Pancreas (tissue), 10 donors: ENCODE results near the gene PRKD1. TPM values are rescaled to one million over a fixed set of nuclear protein-coding genes. Genes with fewer than 3 reads are reported as not detected.

ENCODE experiments used
- ATAC-seq, 4 donors: fragments of 200-7000 bp; cut with Tn5 transposase; one replicate each; pipeline versions ENCODE4 v1.8.0 to v1.9.1; 2020; ENCODE audit warnings: mild to moderate bottlenecking in 4 of 4, moderate library complexity in 4 of 4
- DNase-seq, 6 donors: peaks; one replicate each; pipeline ENCODE4 v3.0.0-alpha.2; 2020
- FAIRE-seq: peaks from 2 replicates; lab custom pipeline; 2012; peaks lifted over from hg19 to GRCh38; lab: Jason Lieb, UNC
- H3K27ac ChIP-seq, 4 donors: fragments of 200-600 bp; sonication (generic); 1 replicate in 3 of 4; 2 replicates in 1 of 4; pipeline versions ENCODE4 v1.5.0 to v1.8.0; 2020
- H3K27me3 ChIP-seq, 4 donors: fragments of 200-600 bp; one replicate each; pipeline ENCODE4 v1.8.0; 2021
- H3K36me3 ChIP-seq, 3 donors: fragments of 200-600 bp; sonication (generic) in 1 of 3; one replicate each; pipeline versions ENCODE4 v1.5.0 to v1.8.0; 2020 to 2021
- H3K4me1 ChIP-seq, 3 donors: fragments of 200-600 bp; one replicate each; pipeline ENCODE4 v1.8.0; 2021
- H3K4me3 ChIP-seq, 4 donors: fragments of 200-600 bp; sonication (generic) in 2 of 4; one replicate each; pipeline versions ENCODE4 v1.5.0 to v1.8.0; 2020 to 2021
- H3K9me3 ChIP-seq, 4 donors: fragments of 200-600 bp; one replicate each; pipeline ENCODE4 v1.8.0; 2021
- CTCF ChIP-seq, 4 donors: fragments of 200-600 bp; sonication (generic) in 3 of 4; IDR thresholded peaks; one replicate each; pipeline versions ENCODE4 v1.5.0 to v1.8.0; 2021; ENCODE audit warnings: antibody characterized with exemption in 4 of 4
- WGBS, 2 donors: extraction: QIAGEN DNeasy Blood & Tissue Kit; methylation state at CpG; one replicate each; pipeline ENCODE4 v1.1.7; 2013; 5-methylcytosine and 5-hydroxymethylcytosine counted together
- intact Hi-C, 3 donors: fragments of 100-400 bp; cut with DNase I; formaldehyde crosslinking; loops; one replicate each; pipeline versions ENCODE4 v1.11.1 to v1.14.2; 2022
- polyA plus RNA-seq, 2 donors: library from polyadenylated mRNA; stranded (reverse); fragments of 200-250 nt; gene quantifications; one replicate each; pipeline ENCODE4 v1.2.3, GENCODE V29; 2013
- total RNA-seq, 6 donors: library from RNA; stranded (reverse); fragmentation: NEBNext Ultra II Directional in 4 of 6; extraction: Animal tissue kit (Norgen Biotek cat#: 25700) in 4 of 6; gene quantifications; one replicate each; pipeline versions ENCODE4 v1.2.1 to v1.2.4, GENCODE V29; 2021 to 2023
- donor health status: healthy with polysubstance abuse.
- donor health status: DM: no; HTN: no; CAD: no; lungs with moderate emphysema.
- donor health status: DM: no; HTN: no; CAD: no.
- donor health status: control.
- donor health status: control.
- donor health status: Bipolar disorder and iron deficiency.
- donor health status: DM: yes; HTN: yes; CAD: no.
- donor health status: DM: no; HTN: no; CAD: no.
- donor health status: DM: no; HTN: no; CAD: no.
- donor health status: DM: yes; HTN: yes; CAD: no.

PRKD1 gene
- total and polyA plus RNA-seq, 8 donors, result 3.1 to 13.2 (median 4.2) TPM

DNA sequence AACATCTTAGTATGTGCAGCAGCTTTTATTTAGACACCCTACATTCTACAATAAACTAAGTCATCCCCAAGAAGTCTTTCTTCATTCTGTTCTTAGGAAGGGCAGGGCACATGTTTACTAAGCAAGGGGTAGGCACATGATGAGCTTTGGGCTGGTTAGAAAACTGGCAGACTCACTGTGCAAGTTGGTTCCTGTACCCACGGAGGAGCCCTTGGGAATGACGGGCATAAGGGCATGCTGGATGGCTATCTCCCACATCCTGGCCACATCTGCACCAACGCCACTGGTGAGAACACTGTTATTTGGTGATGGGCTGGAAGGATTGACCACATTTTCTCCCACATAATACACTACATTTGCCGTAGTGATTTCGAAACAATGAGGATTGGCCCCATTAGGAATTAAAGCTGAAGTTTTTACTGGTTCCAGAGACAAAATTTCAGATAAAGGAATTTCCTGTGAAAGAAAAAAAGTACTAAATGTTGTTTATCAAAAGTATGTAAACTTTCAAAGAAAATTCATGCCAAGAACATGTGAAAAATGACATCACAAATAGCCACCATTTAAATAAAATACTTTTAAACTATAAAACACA, 297.0 kb downstream of the PRKD1 start:
- ATAC-seq, result no peak
- H3K36me3 ChIP-seq, result no peaks in the 10 kb centered on the region
- no peak overlapping the region for H3K27ac ChIP-seq
- intact Hi-C loops, result no loop called here
- no peak for TF ChIP-seq CTCF (IDR thresholded peaks at IDR 0.05)
- H3K4me1 ChIP-seq, result no peaks in the 10 kb centered on the region
- H3K9me3 ChIP-seq, result no peaks in the 10 kb centered on the region
- 89 to 91% methylated on average over 5 of the region's 5 CpGs for WGBS, 2 donors
- no peak for DNase-seq
- no peak overlapping the region for H3K4me3 ChIP-seq
- FAIRE-seq, result no peak
- no peaks in the 10 kb centered on the region for H3K27me3 ChIP-seq

DNA sequence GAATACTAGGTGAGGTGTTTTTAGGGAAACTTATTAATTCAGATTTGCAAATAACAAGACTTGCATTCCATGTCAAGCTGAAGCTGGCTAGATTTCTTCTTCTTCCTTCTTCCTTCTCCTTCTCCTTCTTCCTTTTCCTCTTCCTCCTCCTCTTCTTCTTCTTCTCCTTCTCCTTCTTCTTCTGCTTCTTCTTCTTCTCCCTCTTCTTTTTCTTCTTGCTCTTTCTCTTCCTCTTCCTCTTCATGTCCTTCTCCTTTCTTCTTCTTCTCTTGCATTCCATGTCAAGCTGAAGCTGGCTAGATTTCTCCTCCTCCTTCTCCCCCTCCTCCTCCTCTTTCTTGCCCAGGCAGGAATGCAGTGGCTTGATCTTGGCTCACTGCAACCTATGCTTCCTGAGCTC, 297.8 kb downstream of the PRKD1 start:
- TF ChIP-seq CTCF (IDR thresholded peaks at IDR 0.05), result no peak
- Histone ChIP-seq H3K9me3 (no peaks in the 10 kb centered on the region), H3K27ac (no peak overlapping the region), H3K4me1 (no peaks in the 10 kb centered on the region), H3K36me3 (no peaks in the 10 kb centered on the region), H3K4me3 (no peak overlapping the region), H3K27me3 (no peaks in the 10 kb centered on the region)
- DNase-seq (no peak), FAIRE-seq (no peak), ATAC-seq (no peak)
- intact Hi-C loops, result no loop called here

DNA sequence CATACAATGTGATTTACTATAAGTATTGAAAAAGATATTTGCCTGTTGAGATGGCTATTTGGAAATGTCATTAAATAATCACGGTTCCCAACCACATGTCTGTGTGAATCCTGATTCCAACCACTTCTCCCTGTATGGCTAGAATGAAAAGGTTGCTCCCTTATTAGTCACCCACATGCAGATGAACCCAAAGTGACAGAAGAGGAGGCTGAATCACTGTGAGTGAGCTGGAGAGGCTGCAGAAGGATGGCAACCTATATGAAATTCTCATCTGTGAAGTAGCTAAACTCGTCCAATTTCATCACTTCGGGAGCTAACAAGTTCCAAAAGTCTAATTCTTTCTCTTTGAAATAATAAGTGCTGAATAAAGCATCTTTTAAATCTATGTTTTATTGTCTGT, 300.5 kb downstream of the PRKD1 start:
- no peak for TF ChIP-seq CTCF (IDR thresholded peaks at IDR 0.05)
- H3K27ac ChIP-seq, result no peak overlapping the region
- no peaks in the 10 kb centered on the region for H3K27me3 ChIP-seq
- no peaks in the 10 kb centered on the region for H3K9me3 ChIP-seq
- no peaks in the 10 kb centered on the region for H3K36me3 ChIP-seq
- no peak for FAIRE-seq
- 94 to 95% methylated on average over 3 of the region's 3 CpGs for WGBS, 2 donors
- no peak overlapping the region for H3K4me3 ChIP-seq
- ATAC-seq, result no peak
- no peak for DNase-seq
- intact Hi-C loops, result no loop called here
- H3K4me1 ChIP-seq, result no peaks in the 10 kb centered on the region

- Histone ChIP-seq H3K9me3 (no peaks in the 10 kb centered on the region), H3K36me3 (no peaks in the 10 kb centered on the region), H3K4me1 (peaks cover 0 to 6% (median 0%) of the 10 kb centered on the region in 3 donors), H3K4me3 (no peak overlapping the region), H3K27me3 (no peaks in the 10 kb centered on the region), H3K27ac (peak overlapping the region in 2 of 4 donors; percentile 13 to 20)
- intact Hi-C loops, result no loop called here
- peak in 3 of 6 donors; percentile 23 to 62 (median 55) for DNase-seq
- TF ChIP-seq CTCF (IDR thresholded peaks at IDR 0.05), result no peak
- peak; percentile 83 to 94 (median 89) for ATAC-seq
- 31 to 33% methylated on average over 4 of the region's 4 CpGs for WGBS, 2 donors
- FAIRE-seq, result no peak
These were observed 309.2 kb downstream of the PRKD1 start for GRCh38 chr14:29618323-29619067.

DNA sequence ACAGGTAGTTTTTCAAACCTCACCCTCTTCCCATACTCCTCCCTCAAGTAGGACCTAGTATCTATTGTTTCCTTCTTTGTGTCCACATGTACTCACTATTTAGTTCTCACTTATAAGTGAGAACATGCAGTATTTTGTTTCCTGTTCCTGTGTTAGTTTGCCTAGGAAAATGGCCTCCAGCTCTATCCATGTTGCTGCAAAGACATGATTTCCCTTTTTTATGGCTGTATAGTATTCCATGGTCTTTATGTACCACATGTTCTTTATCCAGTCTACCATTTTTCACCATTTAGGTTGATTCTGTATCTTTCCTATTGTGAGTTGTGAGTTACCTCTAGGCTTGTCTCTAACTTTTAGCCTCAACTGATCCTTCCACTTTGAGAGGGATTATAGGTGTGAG, 310.7 kb downstream of the PRKD1 start:
- DNase-seq, result no peak
- ATAC-seq, result no peak
- Histone ChIP-seq H3K36me3 (no peaks in the 10 kb centered on the region), H3K27me3 (no peaks in the 10 kb centered on the region), H3K9me3 (no peaks in the 10 kb centered on the region), H3K4me3 (no peak overlapping the region), H3K4me1 (peaks cover 0 to 6% (median 0%) of the 10 kb centered on the region in 3 donors), H3K27ac (no peak overlapping the region)
- FAIRE-seq, result no peak
- intact Hi-C loops, result no loop called here
- TF ChIP-seq CTCF (IDR thresholded peaks at IDR 0.05), result no peak
